Spleen (tissue), 11 donors: ENCODE measurements around the gene SCUBE1. TPM values are rescaled to one million over a fixed set of nuclear protein-coding genes. Genes with fewer than 3 reads are reported as not detected.

Experiments used
- DNase-seq: peaks from one replicate; pipeline ENCODE4 v3.0.0-alpha.2; 2020
- H3K27ac ChIP-seq, 8 donors: fragments of 200-600 bp; sonication (generic) in 7 of 8; 1 replicate in 4 of 8; 2 replicates in 4 of 8; pipeline versions ENCODE4 v1.5.0 to v1.8.0; 2016 to 2021; ENCODE audit warnings: inconsistent platforms in 4 of 8, mild to moderate bottlenecking in 4 of 8, moderate library complexity in 1 of 8
- H3K27me3 ChIP-seq, 7 donors: fragments of 200-600 bp; sonication (generic) in 6 of 7; replicated peaks in 1 of 7; 1 replicate in 4 of 7; 2 replicates in 3 of 7; pipeline versions ENCODE4 v1.5.0 to v1.8.0; 2016 to 2021; ENCODE audit warnings: inconsistent platforms in 3 of 7, mild to moderate bottlenecking in 1 of 7
- H3K36me3 ChIP-seq, 6 donors: fragments of 200-600 bp; sonication (generic) in 5 of 6; 1 replicate in 4 of 6; 2 replicates in 2 of 6; pipeline versions ENCODE4 v1.5.0 to v1.8.0; 2016 to 2021; ENCODE audit warnings: inconsistent platforms in 2 of 6
- H3K4me1 ChIP-seq, 6 donors: fragments of 200-600 bp; sonication (generic) in 5 of 6; 1 replicate in 3 of 6; 2 replicates in 3 of 6; pipeline versions ENCODE4 v1.5.0 to v1.8.0; 2016 to 2021; ENCODE audit warnings: inconsistent platforms in 3 of 6
- H3K4me3 ChIP-seq, 8 donors: fragments of 200-600 bp; sonication (generic) in 7 of 8; 1 replicate in 4 of 8; 2 replicates in 4 of 8; pipeline versions ENCODE4 v1.5.0 to v1.8.0; 2016 to 2021; ENCODE audit warnings: inconsistent platforms in 4 of 8, mild to moderate bottlenecking in 4 of 8, moderate library complexity in 2 of 8
- H3K9me3 ChIP-seq, 8 donors: fragments of 200-600 bp; sonication (generic) in 7 of 8; 1 replicate in 4 of 8; 2 replicates in 4 of 8; pipeline versions ENCODE4 v1.5.0 to v1.8.0; 2016 to 2021; ENCODE audit warnings: inconsistent platforms in 4 of 8
- CTCF ChIP-seq, 11 experiments: fragments of 200-600 bp in 7 of 11; fragments of 450-650 bp in 4 of 11; sonication (generic) in 4 of 11; IDR thresholded peaks in 8 of 11; conservative IDR thresholded peaks in 3 of 11; 1 replicate in 7 of 11; 2 replicates in 4 of 11; pipeline versions ENCODE4 v1.4.0 to v1.8.0; 2016 to 2021; ENCODE audit warnings: antibody characterized with exemption in 11 of 11, inconsistent platforms in 4 of 11, mild to moderate bottlenecking in 1 of 11
- POLR2A ChIP-seq, 3 donors: fragments of 450-650 bp; IDR thresholded peaks; one replicate each; pipeline ENCODE4 v1.5.1; 2017; ENCODE audit warnings: antibody characterized with exemption in 3 of 3, mild to moderate bottlenecking in 1 of 3
- POLR2AphosphoS5 ChIP-seq, 3 donors: sonication (generic); formaldehyde crosslinking; IDR thresholded peaks; one replicate each; pipeline ENCODE4 v1.5.1; 2017; ENCODE audit warnings: antibody characterized with exemption in 3 of 3
- WGBS, 5 donors: extraction: QIAGEN DNeasy Blood & Tissue Kit in 3 of 5; methylation state at CpG; one replicate each; pipeline versions ENCODE4 v1.1.5 to v1.1.7; 2013 to 2018; 5-methylcytosine and 5-hydroxymethylcytosine counted together
- intact Hi-C: fragments of 100-400 bp; cut with DNase I; formaldehyde crosslinking; loops from one replicate; pipeline ENCODE4 v1.15.0; 2023; ENCODE audit warnings: low total_unique reads
- polyA plus RNA-seq, 3 donors: library from polyadenylated mRNA; stranded (reverse); fragments of 200-250 nt; gene quantifications; one replicate each; pipeline ENCODE4 v1.2.1, GENCODE V29; 2013
- total RNA-seq, 7 donors: library from RNA; depleted of rRNA in 3 of 7; stranded (reverse); fragments of >200 nt in 3 of 7; fragmentation: NEBNext Ultra II Directional in 4 of 7; extraction: Animal tissue kit (Norgen Biotek cat#: 25700) in 4 of 7; gene quantifications; one replicate each; pipeline versions ENCODE4 v1.1.0 to v1.2.1, GENCODE V29; 2016 to 2021
- donor health status: healthy with polysubstance abuse.
- donor health status: DM: no; HTN: no; CAD: no; lungs with moderate emphysema.
- donor health status: DM: no; HTN: no; CAD: no.
- donor health status: Bipolar disorder and iron deficiency.
- donor health status: healthy.
- donor health status: DM: no; HTN: no; CAD: no.
- donor health status: DM: yes; HTN: yes; CAD: no.

The SCUBE1 gene
- total and polyA plus RNA-seq, 10 donors, result 0.46 to 43.5 (median 15.9) TPM

- Histone ChIP-seq H3K4me1 (peaks cover 21 to 32% (median 28%) of the 10 kb centered on the region in 6 donors), H3K27me3 (peaks cover 0 to 22% (median 0%) of the 10 kb centered on the region in 7 donors), H3K27ac (no peak overlapping the region), H3K9me3 (no peaks in the 10 kb centered on the region), H3K4me3 (no peak overlapping the region), H3K36me3 (no peaks in the 10 kb centered on the region)
- no peak for DNase-seq
- TF ChIP-seq POLR2A (IDR thresholded peaks at IDR 0.05) (no peak), POLR2AphosphoS5 (IDR thresholded peaks at IDR 0.05) (no peak), CTCF (IDR thresholded peaks at IDR 0.05 in 8 of 11, conservative IDR thresholded peaks at IDR 0.05 in 3 of 11) (no peak)
- WGBS, 5 donors, result 78 to 85% (median 81%) methylated on average over 9 to 13 of the region's 13 CpGs
- intact Hi-C loops, result no loop called here
These were observed 75.7 kb downstream of the SCUBE1 start for GRCh38 chr22:43267332-43267980.

- TF ChIP-seq POLR2AphosphoS5 (IDR thresholded peaks at IDR 0.05), result no peak
- TF ChIP-seq POLR2A (IDR thresholded peaks at IDR 0.05), result no peak
- no peak for TF ChIP-seq CTCF (IDR thresholded peaks at IDR 0.05 in 8 of 11, conservative IDR thresholded peaks at IDR 0.05 in 3 of 11)
- intact Hi-C loops, result no loop called here
- Histone ChIP-seq H3K27me3 (peaks cover 0 to 22% (median 0%) of the 10 kb centered on the region in 7 donors), H3K4me3 (no peak overlapping the region), H3K4me1 (peaks cover 24 to 44% (median 32%) of the 10 kb centered on the region in 6 donors), H3K9me3 (no peaks in the 10 kb centered on the region), H3K27ac (no peak overlapping the region), H3K36me3 (no peaks in the 10 kb centered on the region)
- no peak for DNase-seq
- WGBS, 5 donors, result 74 to 88% (median 84%) methylated on average over 9 of the region's 9 CpGs
These were observed 77.1 kb downstream of the SCUBE1 start for GRCh38 chr22:43266076-43266475.

- DNase-seq, result peak; percentile 88
- Histone ChIP-seq H3K9me3 (no peaks in the 10 kb centered on the region), H3K36me3 (no peaks in the 10 kb centered on the region), H3K27me3 (peaks cover 0 to 22% (median 0%) of the 10 kb centered on the region in 7 donors), H3K27ac (peak overlapping the region; percentile 17 to 81 (median 64)), H3K4me3 (peak overlapping the region in 7 of 8 donors; percentile 1 to 60 (median 10)), H3K4me1 (peaks cover 24 to 59% (median 40%) of the 10 kb centered on the region in 6 donors)
- intact Hi-C loops, result no loop called here
- 2 to 4% (median 3%) methylated on average over 22 to 27 of the region's 27 CpGs for WGBS, 5 donors
- TF ChIP-seq POLR2A (IDR thresholded peaks at IDR 0.05) (no peak), CTCF (IDR thresholded peaks at IDR 0.05 in 8 of 11, conservative IDR thresholded peaks at IDR 0.05 in 3 of 11) (no peak), POLR2AphosphoS5 (IDR thresholded peaks at IDR 0.05) (peak in 2 of 3 donors; percentile 49 to 71)
These were observed 79.3 kb downstream of the SCUBE1 start for GRCh38 chr22:43263645-43264514.
